Pancreas (tissue), 10 donors: ENCODE data around the gene GPN1. TPM values are rescaled to one million over a fixed set of nuclear protein-coding genes. Genes with fewer than 3 reads are reported as not detected.
"Not testable (repeated sequence)": the region's sequence is repeated elsewhere in the genome, so short reads cannot be mapped to it uniquely, and the experiment has no call there.

Experiments
- ATAC-seq, 4 donors: fragments of 200-7000 bp; cut with Tn5 transposase; one replicate each; pipeline versions ENCODE4 v1.8.0 to v1.9.1; 2020; ENCODE audit warnings: mild to moderate bottlenecking in 4 of 4, moderate library complexity in 4 of 4
- DNase-seq, 6 donors: peaks; one replicate each; pipeline ENCODE4 v3.0.0-alpha.2; 2020
- FAIRE-seq: peaks from 2 replicates; lab custom pipeline; 2012; peaks lifted over from hg19 to GRCh38; lab: Jason Lieb, UNC
- H3K27ac ChIP-seq, 4 donors: fragments of 200-600 bp; sonication (generic); 1 replicate in 3 of 4; 2 replicates in 1 of 4; pipeline versions ENCODE4 v1.5.0 to v1.8.0; 2020
- H3K27me3 ChIP-seq, 4 donors: fragments of 200-600 bp; one replicate each; pipeline ENCODE4 v1.8.0; 2021
- H3K36me3 ChIP-seq, 3 donors: fragments of 200-600 bp; sonication (generic) in 1 of 3; one replicate each; pipeline versions ENCODE4 v1.5.0 to v1.8.0; 2020 to 2021
- H3K4me1 ChIP-seq, 3 donors: fragments of 200-600 bp; one replicate each; pipeline ENCODE4 v1.8.0; 2021
- H3K4me3 ChIP-seq, 4 donors: fragments of 200-600 bp; sonication (generic) in 2 of 4; one replicate each; pipeline versions ENCODE4 v1.5.0 to v1.8.0; 2020 to 2021
- H3K9me3 ChIP-seq, 4 donors: fragments of 200-600 bp; one replicate each; pipeline ENCODE4 v1.8.0; 2021
- CTCF ChIP-seq, 4 donors: fragments of 200-600 bp; sonication (generic) in 3 of 4; IDR thresholded peaks; one replicate each; pipeline versions ENCODE4 v1.5.0 to v1.8.0; 2021; ENCODE audit warnings: antibody characterized with exemption in 4 of 4
- whole genome bisulfite sequencing, 2 donors: extraction: QIAGEN DNeasy Blood & Tissue Kit; methylation state at CpG; one replicate each; pipeline ENCODE4 v1.1.7; 2013; 5-methylcytosine and 5-hydroxymethylcytosine counted together
- intact Hi-C, 3 donors: fragments of 100-400 bp; cut with DNase I; formaldehyde crosslinking; loops; one replicate each; pipeline versions ENCODE4 v1.11.1 to v1.14.2; 2022
- polyA plus RNA-seq, 2 donors: library from polyadenylated mRNA; stranded (reverse); fragments of 200-250 nt; gene quantifications; one replicate each; pipeline ENCODE4 v1.2.3, GENCODE V29; 2013
- total RNA-seq, 6 donors: library from RNA; stranded (reverse); fragmentation: NEBNext Ultra II Directional in 4 of 6; extraction: Animal tissue kit (Norgen Biotek cat#: 25700) in 4 of 6; gene quantifications; one replicate each; pipeline versions ENCODE4 v1.2.1 to v1.2.4, GENCODE V29; 2021 to 2023
- donor health status: healthy with polysubstance abuse.
- donor health status: DM: no; HTN: no; CAD: no; lungs with moderate emphysema.
- donor health status: DM: no; HTN: no; CAD: no.
- donor health status: control.
- donor health status: control.
- donor health status: Bipolar disorder and iron deficiency.
- donor health status: DM: yes; HTN: yes; CAD: no.
- donor health status: DM: no; HTN: no; CAD: no.
- donor health status: DM: no; HTN: no; CAD: no.
- donor health status: DM: yes; HTN: yes; CAD: no.

Gene GPN1
- total and polyA plus RNA-seq, 8 donors: 7.9 to 17.0 (median 12.0) TPM

GRCh38 chr2:27593240-27593639 is 35.6 kb upstream of the GPN1 start:
- Histone ChIP-seq H3K36me3 (no peaks in the 10 kb centered on the region), H3K27ac (no peak overlapping the region), H3K9me3 (no peaks in the 10 kb centered on the region), H3K27me3 (no peaks in the 10 kb centered on the region), H3K4me3 (no peak overlapping the region), H3K4me1 (peaks cover 0 to 3% (median 0%) of the 10 kb centered on the region in 3 donors)
- DNase-seq (no peak), ATAC-seq (no peak), FAIRE-seq (no peak)
- TF ChIP-seq CTCF (IDR thresholded peaks at IDR 0.05): no peak
- WGBS, 2 donors: 97 to 98% methylated on average over 2 of the region's 2 CpGs
- intact Hi-C loops: no loop called here

- intact Hi-C loops, H3K4me3 ChIP-seq, ATAC-seq, H3K27me3 ChIP-seq, FAIRE-seq, H3K27ac ChIP-seq, H3K36me3 ChIP-seq, H3K4me1 ChIP-seq, H3K9me3 ChIP-seq: not testable (repeated sequence)
- DNase-seq: peak in 1 of 6 donors; percentile 63
- 97 to 98% methylated on average over 42 to 45 of the region's 45 CpGs for WGBS, 2 donors
These were observed 34.7 kb upstream of the GPN1 start for GRCh38 chr2:27594020-27594703.

GRCh38 chr2:27595412-27595811 is 33.4 kb upstream of the GPN1 start:
- FAIRE-seq, H3K4me3 ChIP-seq, intact Hi-C loops, H3K27me3 ChIP-seq, H3K36me3 ChIP-seq, ATAC-seq, H3K27ac ChIP-seq, H3K4me1 ChIP-seq, H3K9me3 ChIP-seq, DNase-seq: not testable (repeated sequence)
- WGBS, 2 donors: 98 to 99% methylated on average over 9 of the region's 9 CpGs

GRCh38 chr2:27596627-27597026 is 32.2 kb upstream of the GPN1 start:
- Histone ChIP-seq H3K4me3 (no peak overlapping the region), H3K9me3 (no peaks in the 10 kb centered on the region), H3K36me3 (peaks cover 0 to 13% (median under 1%) of the 10 kb centered on the region in 3 donors), H3K4me1 (peaks cover 0 to 3% (median 0%) of the 10 kb centered on the region in 3 donors), H3K27ac (no peak overlapping the region), H3K27me3 (no peaks in the 10 kb centered on the region)
- FAIRE-seq (no peak), ATAC-seq (no peak), DNase-seq (no peak)
- WGBS, 2 donors: 89 to 97% methylated on average over 1 of the region's 1 CpG
- intact Hi-C loops: no loop called here
- TF ChIP-seq CTCF (IDR thresholded peaks at IDR 0.05): no peak

GRCh38 chr2:27606611-27607010 is 22.2 kb upstream of the GPN1 start:
- intact Hi-C loops: no loop called here
- 80 to 84% methylated on average over 2 of the region's 2 CpGs for WGBS, 2 donors
- H3K27me3 ChIP-seq: no peaks in the 10 kb centered on the region
- no peak overlapping the region for H3K4me3 ChIP-seq
- TF ChIP-seq CTCF (IDR thresholded peaks at IDR 0.05): no peak
- peaks cover 0 to 29% (median 13%) of the 10 kb centered on the region in 3 donors for H3K36me3 ChIP-seq
- no peaks in the 10 kb centered on the region for H3K4me1 ChIP-seq
- H3K27ac ChIP-seq: no peak overlapping the region
- ATAC-seq (no peak), FAIRE-seq (no peak), DNase-seq (no peak)
- H3K9me3 ChIP-seq: no peaks in the 10 kb centered on the region

GRCh38 chr2:27613985-27614384 is 14.9 kb upstream of the GPN1 start:
- Histone ChIP-seq H3K4me1 (no peaks in the 10 kb centered on the region), H3K36me3 (peaks cover 0 to 35% (median 13%) of the 10 kb centered on the region in 3 donors), H3K9me3 (no peaks in the 10 kb centered on the region), H3K4me3 (no peak overlapping the region), H3K27ac (no peak overlapping the region), H3K27me3 (no peaks in the 10 kb centered on the region)
- 95 to 98% methylated on average over 2 of the region's 2 CpGs for WGBS, 2 donors
- no peak for ATAC-seq
- no peak for TF ChIP-seq CTCF (IDR thresholded peaks at IDR 0.05)
- intact Hi-C loops: no loop called here
- no peak for FAIRE-seq
- no peak for DNase-seq
